ENCODE measurements around the gene ATP5MK.

The ATP5MK gene, protein sequence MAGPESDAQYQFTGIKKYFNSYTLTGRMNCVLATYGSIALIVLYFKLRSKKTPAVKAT

DNA sequence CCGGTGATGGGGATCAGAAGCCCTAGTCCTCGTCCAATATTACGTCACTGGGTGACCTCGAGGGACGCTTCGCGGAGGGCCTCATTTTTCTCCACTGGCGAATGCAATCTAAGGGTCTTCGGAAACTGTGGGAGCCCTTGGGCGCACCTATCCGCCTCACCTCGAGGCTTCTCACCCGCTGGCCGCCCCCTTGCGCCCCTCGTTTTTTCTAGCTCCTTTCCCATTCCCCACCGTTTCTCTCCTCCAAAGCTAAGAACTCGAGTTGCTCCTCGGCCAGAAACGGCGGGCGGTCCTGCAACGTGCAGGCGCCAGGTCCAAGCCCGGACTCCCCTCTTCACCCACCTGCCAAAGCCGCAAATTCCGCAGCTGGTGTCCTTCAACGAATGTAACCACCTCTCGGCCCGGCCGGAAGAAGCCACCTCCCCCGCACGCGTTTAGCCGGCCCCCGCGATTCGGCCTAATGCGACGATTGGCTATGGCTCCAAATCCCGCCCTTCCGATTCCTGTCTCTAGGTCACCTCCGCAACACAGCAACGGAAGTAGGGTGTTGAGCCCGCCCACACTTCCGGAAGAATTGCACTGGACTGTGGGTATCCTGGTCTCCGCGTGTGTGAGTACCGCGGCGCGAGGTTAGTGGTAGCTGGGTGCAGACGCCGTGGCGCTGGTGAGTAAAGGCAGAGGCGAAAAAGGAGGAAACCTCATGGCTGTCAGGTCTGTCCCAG, at the start of gene ATP5MK, which contains the start of gene PDCD11:
Gene ATP5MK, minus strand, starts transcription at position 409 of the 722 bp plus-strand sequence. CDS start 4,018 bp downstream, outside the sequence.
Gene PDCD11, plus strand, starts transcription at position 560 of the 722 bp plus-strand sequence. CDS start 1,801 bp downstream, outside the sequence.
- peak within 1 kb of the TSS; percentile 73 for H3K4me3 ChIP-seq (ENCODE audit: control insufficient read depth, low read depth, low read length)
- TF ChIP-seq, protein P1, sequence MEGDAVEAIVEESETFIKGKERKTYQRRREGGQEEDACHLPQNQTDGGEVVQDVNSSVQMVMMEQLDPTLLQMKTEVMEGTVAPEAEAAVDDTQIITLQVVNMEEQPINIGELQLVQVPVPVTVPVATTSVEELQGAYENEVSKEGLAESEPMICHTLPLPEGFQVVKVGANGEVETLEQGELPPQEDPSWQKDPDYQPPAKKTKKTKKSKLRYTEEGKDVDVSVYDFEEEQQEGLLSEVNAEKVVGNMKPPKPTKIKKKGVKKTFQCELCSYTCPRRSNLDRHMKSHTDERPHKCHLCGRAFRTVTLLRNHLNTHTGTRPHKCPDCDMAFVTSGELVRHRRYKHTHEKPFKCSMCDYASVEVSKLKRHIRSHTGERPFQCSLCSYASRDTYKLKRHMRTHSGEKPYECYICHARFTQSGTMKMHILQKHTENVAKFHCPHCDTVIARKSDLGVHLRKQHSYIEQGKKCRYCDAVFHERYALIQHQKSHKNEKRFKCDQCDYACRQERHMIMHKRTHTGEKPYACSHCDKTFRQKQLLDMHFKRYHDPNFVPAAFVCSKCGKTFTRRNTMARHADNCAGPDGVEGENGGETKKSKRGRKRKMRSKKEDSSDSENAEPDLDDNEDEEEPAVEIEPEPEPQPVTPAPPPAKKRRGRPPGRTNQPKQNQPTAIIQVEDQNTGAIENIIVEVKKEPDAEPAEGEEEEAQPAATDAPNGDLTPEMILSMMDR (IDR thresholded peaks at IDR 0.05; ENCODE audit: control insufficient read depth, insufficient read depth, low read depth, low read length, missing control alignments) = peak; percentile 18
- peak; percentile 86 for DNase-seq (ENCODE audit: low read depth)

DNA sequence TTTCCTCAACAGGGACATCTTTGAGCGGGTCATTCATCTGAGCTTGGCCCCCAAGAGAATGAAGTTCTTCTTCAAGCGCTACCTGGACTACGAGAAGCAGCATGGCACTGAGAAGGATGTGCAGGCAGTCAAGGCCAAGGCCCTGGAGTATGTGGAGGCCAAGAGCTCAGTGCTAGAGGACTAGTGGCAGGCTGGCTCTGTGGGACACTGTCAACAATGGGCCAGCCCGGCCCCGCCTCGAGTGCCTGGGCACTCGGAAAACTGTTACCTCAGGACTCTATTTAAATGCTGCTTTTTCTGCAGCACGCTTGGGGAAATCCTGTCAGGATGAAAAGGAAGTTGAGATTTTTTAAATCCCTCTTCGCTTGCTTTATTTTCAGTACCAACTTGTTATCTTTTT, 49.1 kb upstream of the ATP5MK start:
- no peak overlapping the region for H3K4me3 ChIP-seq (ENCODE audit: control insufficient read depth, low read depth, low read length)
- no peak for DNase-seq (ENCODE audit: low read depth)

DNA sequence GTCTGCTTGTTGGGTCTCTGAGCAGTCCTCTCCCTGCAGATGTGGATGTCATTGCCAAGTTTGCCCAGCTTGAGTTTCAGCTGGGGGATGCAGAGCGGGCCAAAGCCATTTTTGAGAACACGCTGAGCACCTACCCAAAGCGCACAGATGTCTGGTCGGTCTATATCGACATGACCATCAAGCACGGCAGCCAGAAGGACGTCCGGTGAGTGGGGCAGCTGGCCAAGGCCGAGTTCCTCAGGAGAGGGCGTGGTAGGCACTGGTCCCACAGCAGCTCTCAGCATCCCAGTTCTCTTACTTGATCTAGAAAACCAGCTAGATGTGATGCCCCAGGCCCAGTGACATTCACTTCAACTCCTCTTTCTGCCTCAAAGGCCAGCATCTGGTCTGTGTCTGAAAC, 48.2 kb upstream of the ATP5MK start:
- DNase-seq (ENCODE audit: low read depth) = no peak
- H3K4me3 ChIP-seq (ENCODE audit: control insufficient read depth, low read depth, low read length) = no peak overlapping the region
- TF ChIP-seq, protein P1 (IDR thresholded peaks at IDR 0.05; ENCODE audit: control insufficient read depth, insufficient read depth, low read depth, low read length, missing control alignments) = no peak

More for the DNA sequence above, 49.1 kb upstream of the ATP5MK start:
- TF ChIP-seq, protein P1 (IDR thresholded peaks at IDR 0.05; ENCODE audit: control insufficient read depth, insufficient read depth, low read depth, low read length, missing control alignments) = no peak

DNA sequence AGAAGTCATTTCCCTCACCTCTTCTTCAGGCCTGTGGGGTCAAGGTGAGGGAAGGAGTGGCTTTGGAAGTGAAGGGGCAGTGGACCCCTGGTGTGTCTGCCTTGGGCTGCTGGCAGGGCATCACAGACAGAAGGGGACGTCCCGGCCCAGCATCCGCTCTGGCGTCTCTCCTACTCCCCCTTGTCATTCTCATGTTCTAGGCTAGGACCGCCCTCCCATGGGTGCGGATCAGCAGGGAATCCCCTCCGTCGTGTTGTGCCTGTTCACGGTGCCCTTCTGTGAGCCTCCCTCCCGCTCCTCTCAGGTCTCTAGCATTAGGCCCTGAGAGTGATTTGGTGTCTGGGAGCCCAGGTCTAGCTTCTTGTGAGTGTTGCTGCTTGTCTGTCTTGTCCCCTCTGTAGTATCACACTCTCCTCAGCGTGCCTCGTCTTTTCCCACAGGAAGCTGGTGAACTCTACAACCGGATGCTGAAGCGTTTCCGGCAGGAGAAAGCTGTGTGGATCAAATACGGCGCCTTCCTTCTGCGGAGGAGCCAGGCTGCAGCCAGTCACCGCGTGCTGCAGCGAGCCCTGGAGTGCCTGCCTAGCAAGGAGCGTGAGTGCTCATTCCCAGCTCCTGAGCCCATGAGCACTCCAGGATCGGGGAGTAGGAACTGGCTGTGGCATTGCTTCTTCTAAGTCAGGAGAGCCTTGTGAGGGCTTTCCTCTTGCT, 47.4 kb upstream of the ATP5MK start:
- no peak for DNase-seq (ENCODE audit: low read depth)
- TF ChIP-seq, protein P1 (IDR thresholded peaks at IDR 0.05; ENCODE audit: control insufficient read depth, insufficient read depth, low read depth, low read length, missing control alignments) = no peak
- H3K4me3 ChIP-seq (ENCODE audit: control insufficient read depth, low read depth, low read length) = no peak overlapping the region

DNA sequence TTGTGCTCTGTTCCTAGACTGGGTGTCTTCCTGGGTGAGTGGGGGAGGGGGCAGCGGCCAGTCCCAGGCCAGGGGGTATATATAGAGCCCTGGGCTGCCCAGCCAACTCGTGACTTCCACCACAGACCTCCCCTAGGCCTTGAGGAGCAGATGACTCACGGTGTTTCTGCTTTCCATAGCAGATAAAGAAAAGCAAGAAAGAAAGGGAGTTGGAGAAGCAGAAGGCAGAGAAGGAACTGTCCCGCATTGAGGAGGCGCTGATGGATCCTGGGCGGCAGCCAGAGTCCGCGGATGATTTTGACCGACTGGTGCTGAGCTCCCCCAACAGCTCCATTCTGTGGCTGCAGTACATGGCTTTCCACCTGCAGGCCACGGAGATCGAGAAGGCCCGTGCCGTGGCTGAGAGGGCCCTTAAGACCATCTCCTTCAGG, 45.8 kb upstream of the ATP5MK start:
- no peak overlapping the region for H3K4me3 ChIP-seq (ENCODE audit: control insufficient read depth, low read depth, low read length)
- peak; percentile 33 for DNase-seq (ENCODE audit: low read depth)
- TF ChIP-seq, protein P1 (IDR thresholded peaks at IDR 0.05; ENCODE audit: control insufficient read depth, insufficient read depth, low read depth, low read length, missing control alignments) = no peak

DNA sequence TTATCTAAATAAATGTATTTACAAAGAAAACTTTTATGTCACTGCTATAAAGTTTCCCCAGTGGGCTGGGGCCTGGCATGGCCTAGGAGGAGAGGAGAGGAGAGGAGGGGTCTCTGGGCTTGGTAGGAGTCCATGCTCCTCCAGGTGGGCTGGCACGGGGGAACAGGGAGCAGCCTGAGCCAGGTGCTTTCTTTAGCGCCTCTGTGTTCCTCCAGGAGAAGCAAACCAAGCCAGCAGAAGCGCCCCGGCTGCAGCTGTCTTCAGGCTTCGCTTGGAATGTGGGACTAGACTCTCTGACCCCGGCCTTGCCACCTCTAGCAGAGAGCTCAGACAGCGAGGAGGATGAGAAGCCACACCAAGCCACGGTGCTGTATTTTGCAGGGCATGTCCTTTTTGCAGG, 45.3 kb upstream of the ATP5MK start:
- TF ChIP-seq, protein P1 (IDR thresholded peaks at IDR 0.05; ENCODE audit: control insufficient read depth, insufficient read depth, low read depth, low read length, missing control alignments) = no peak
- H3K4me3 ChIP-seq (ENCODE audit: control insufficient read depth, low read depth, low read length) = no peak overlapping the region
- DNase-seq (ENCODE audit: low read depth) = no peak
